Activated CD4-positive, alpha-beta memory T cell treated with anti-CD3 and anti-CD28 coated beads, Interleukin-2, amount 10 ng/mL, durations not matched to agents 7 days and 5 days (primary cell): ENCODE data around the gene MBD1. TPM values are rescaled to one million over a fixed set of nuclear protein-coding genes. Genes with fewer than 3 reads are reported as not detected.
"Not testable (repeated sequence)": the region's sequence is repeated elsewhere in the genome, so short reads cannot be mapped to it uniquely, and the experiment has no call there.

ENCODE experiments used
- CTCF ChIA-PET: fragments of 350-600 bp; sonication (Branson Sonifier 250); formaldehyde crosslinking; loops from one replicate; lab custom pipeline; 2021; ENCODE audit warnings: antibody characterized with exemption, inconsistent platforms; lab: Charles Lee
- POLR2A ChIA-PET: fragments of 350-600 bp; sonication (Branson Sonifier 250); formaldehyde crosslinking; loops from one replicate; lab custom pipeline; 2021; ENCODE audit warnings: antibody characterized with exemption; lab: Charles Lee
- DNase-seq: peaks from one replicate; pipeline ENCODE4 v3.0.0-alpha.2; 2020
- H3K27ac Mint-ChIP-seq: one replicate; pipeline ENCODE4 v1.8.0; 2021; ENCODE audit warnings: mild to moderate bottlenecking, mixed read lengths
- H3K27me3 Mint-ChIP-seq: one replicate; pipeline ENCODE4 v1.8.0; 2021; ENCODE audit warnings: mixed read lengths
- H3K36me3 Mint-ChIP-seq: one replicate; pipeline ENCODE4 v1.8.0; 2021; ENCODE audit warnings: low read depth, mixed read lengths
- H3K4me1 Mint-ChIP-seq: one replicate; pipeline ENCODE4 v1.8.0; 2021; ENCODE audit warnings: mixed read lengths
- H3K4me3 Mint-ChIP-seq: one replicate; pipeline ENCODE4 v1.8.0; 2021; ENCODE audit warnings: mild to moderate bottlenecking, mixed read lengths
- H3K9me3 Mint-ChIP-seq: one replicate; pipeline ENCODE4 v1.8.0; 2021; ENCODE audit warnings: mixed read lengths
- total RNA-seq, 2 experiments: library from RNA; stranded (reverse); gene quantifications; one replicate each; pipeline ENCODE4 v1.2.3, GENCODE V29; 2021

The MBD1 gene
- total RNA-seq, 2 experiments from 2014 or later = 103 to 106 TPM

GRCh38 chr18:50249576-50249975 is 31.7 kb downstream of the MBD1 start:
- H3K27me3 Mint-ChIP-seq = peaks cover 7% of the 10 kb centered on the region
- ChIA-PET POLR2A (no interaction called here), CTCF (no interaction called here)
- peaks cover 6% of the 10 kb centered on the region for H3K4me1 Mint-ChIP-seq
- no peak overlapping the region for H3K27ac Mint-ChIP-seq
- H3K4me3 Mint-ChIP-seq = no peak overlapping the region
- no peak for DNase-seq
- no peaks in the 10 kb centered on the region for H3K9me3 Mint-ChIP-seq
- no peaks in the 10 kb centered on the region for H3K36me3 Mint-ChIP-seq

GRCh38 chr18:50247561-50247960 is 33.8 kb downstream of the MBD1 start:
- H3K9me3 Mint-ChIP-seq = peaks cover 2% of the 10 kb centered on the region
- H3K36me3 Mint-ChIP-seq = peaks cover 2% of the 10 kb centered on the region
- ChIA-PET POLR2A (no interaction called here), CTCF (interaction anchor here (0.7 kb wide), 1 partner anchor 11 kb away, joined by 4 read pairs; no protein-coding TSS in a partner anchor)
- DNase-seq = no peak
- H3K4me1 Mint-ChIP-seq = peaks cover 6% of the 10 kb centered on the region
- no peak overlapping the region for H3K27ac Mint-ChIP-seq
- peaks cover 7% of the 10 kb centered on the region for H3K27me3 Mint-ChIP-seq
- no peak overlapping the region for H3K4me3 Mint-ChIP-seq

- H3K27ac Mint-ChIP-seq, H3K4me3 Mint-ChIP-seq, CTCF ChIA-PET, DNase-seq, H3K27me3 Mint-ChIP-seq: not testable (repeated sequence)
- H3K9me3 Mint-ChIP-seq = peaks cover 25% of the 10 kb centered on the region
- POLR2A ChIA-PET = interaction anchor here (1.4 kb wide), 1 partner anchor 40 kb away, joined by 3 read pairs; the partner anchor contains the start of gene MBD1
- H3K4me1 Mint-ChIP-seq = peaks cover 18% of the 10 kb centered on the region
- H3K36me3 Mint-ChIP-seq = peaks cover 23% of the 10 kb centered on the region
These were observed 39.6 kb downstream of the MBD1 start for GRCh38 chr18:50241768-50242167.

- Mint-ChIP-seq H3K36me3 (peaks cover 23% of the 10 kb centered on the region), H3K4me1 (peaks cover 18% of the 10 kb centered on the region), H3K27ac (peak overlapping the region; percentile 38), H3K9me3 (peaks cover 25% of the 10 kb centered on the region), H3K27me3 (no peaks in the 10 kb centered on the region), H3K4me3 (no peak overlapping the region)
- ChIA-PET CTCF (no interaction called here), POLR2A (no interaction called here)
- no peak for DNase-seq
These were observed 41.2 kb downstream of the MBD1 start for GRCh38 chr18:50240080-50240563.

GRCh38 chr18:50232419-50232818 is 48.9 kb downstream of the MBD1 start:
- ChIA-PET POLR2A (no interaction called here), CTCF (no interaction called here)
- Mint-ChIP-seq H3K36me3 (no peaks in the 10 kb centered on the region), H3K4me1 (peaks cover 6% of the 10 kb centered on the region), H3K27ac (no peak overlapping the region), H3K4me3 (no peak overlapping the region), H3K27me3 (peaks cover 11% of the 10 kb centered on the region), H3K9me3 (no peaks in the 10 kb centered on the region)
- no peak for DNase-seq

- POLR2A ChIA-PET = no interaction called here
- Mint-ChIP-seq H3K36me3 (no peaks in the 10 kb centered on the region), H3K27ac (no peak overlapping the region), H3K4me1 (peaks cover 9% of the 10 kb centered on the region), H3K9me3 (no peaks in the 10 kb centered on the region), H3K27me3 (peaks cover 11% of the 10 kb centered on the region), H3K4me3 (no peak overlapping the region)
- CTCF ChIA-PET = no interaction called here
- DNase-seq = no peak
These were observed 49.7 kb downstream of the MBD1 start for GRCh38 chr18:50231621-50232020.

- H3K27ac Mint-ChIP-seq, H3K9me3 Mint-ChIP-seq, H3K4me3 Mint-ChIP-seq, H3K36me3 Mint-ChIP-seq, POLR2A ChIA-PET, H3K4me1 Mint-ChIP-seq, DNase-seq: not testable (repeated sequence)
- CTCF ChIA-PET = interaction anchor here (1.7 to 5.4 kb wide), 3 partner anchors 62 to 139 kb away, joined by 3 to 118 read pairs (median 9); no protein-coding TSS in a partner anchor
- H3K27me3 Mint-ChIP-seq = peaks cover 43% of the 10 kb centered on the region
These were observed 61.1 kb downstream of the MBD1 start for GRCh38 chr18:50220249-50220648.

Other genes with a start within 250 kb of the MBD1 start
- not detected for gene MYO5B, start 86.4 kb downstream of the MBD1 start, total RNA-seq
- gene CFAP53, start 15.0 kb downstream of the MBD1 start, total RNA-seq = under 1 TPM; 0.50 to 0.83 TPM
- 100 to 1,000 TPM; 128 to 133 TPM for gene CXXC1, start 6.2 kb upstream of the MBD1 start, total RNA-seq
- gene SKA1, start 93.5 kb upstream of the MBD1 start, total RNA-seq = 10 to 100 TPM; 44.6 to 45.6 TPM